RWPE2 (cell line): ENCODE data around the gene PDHA2.
A peak's percentile ranks its signal among the peaks of the same experiment; 100 is the strongest.

Experiments
- ATAC-seq: fragments of 200-7000 bp; cut with Tn5 transposase; 3 replicates; pipeline ENCODE4 v1.9.1; 2021; ENCODE audit warnings: low read depth
- DNase-seq: peaks from one replicate; pipeline ENCODE4 v3.0.0-alpha.2; 2020; ENCODE audit warnings: low spot score
- H3K27ac ChIP-seq: fragments of 450-650 bp; 2 replicates; pipeline ENCODE4 v1.5.1; 2017; ENCODE audit warnings: mild to moderate bottlenecking; ENCODE audit not compliant: poor library complexity, severe bottlenecking
- H3K27me3 ChIP-seq: fragments of 250-450 bp; sonication (Bioruptor Pico); 2 replicates; pipeline ENCODE4 v1.5.1; 2021; ENCODE audit warnings: mild to moderate bottlenecking, moderate library complexity; ENCODE audit not compliant: insufficient read depth, poor library complexity, severe bottlenecking
- H3K36me3 ChIP-seq: fragments of 250-450 bp; sonication (Bioruptor Pico); 2 replicates; pipeline ENCODE4 v1.5.1; 2020; ENCODE audit warnings: low read depth, mild to moderate bottlenecking, moderate library complexity
- H3K4me1 ChIP-seq: fragments of 250-450 bp; sonication (Bioruptor Pico); 2 replicates; pipeline ENCODE4 v1.5.1; 2021; ENCODE audit warnings: mild to moderate bottlenecking, moderate library complexity; ENCODE audit not compliant: insufficient read depth, poor library complexity, severe bottlenecking
- H3K4me3 ChIP-seq: fragments of 250-450 bp; sonication (Bioruptor Pico); 2 replicates; pipeline ENCODE4 v1.5.1; 2021; ENCODE audit warnings: mild to moderate bottlenecking, moderate library complexity; ENCODE audit not compliant: severe bottlenecking
- H3K9me3 ChIP-seq: fragments of 250-450 bp; sonication (Bioruptor Pico); 2 replicates; pipeline ENCODE4 v1.5.1; 2021; ENCODE audit warnings: mild to moderate bottlenecking, moderate library complexity; ENCODE audit not compliant: severe bottlenecking
- CTCF ChIP-seq: fragments of 450-650 bp; IDR thresholded peaks from one replicate; pipeline ENCODE4 v1.5.1; 2017; ENCODE audit warnings: mild to moderate bottlenecking, moderate library complexity; ENCODE audit not compliant: poor library complexity, severe bottlenecking

Gene PDHA2

DNA sequence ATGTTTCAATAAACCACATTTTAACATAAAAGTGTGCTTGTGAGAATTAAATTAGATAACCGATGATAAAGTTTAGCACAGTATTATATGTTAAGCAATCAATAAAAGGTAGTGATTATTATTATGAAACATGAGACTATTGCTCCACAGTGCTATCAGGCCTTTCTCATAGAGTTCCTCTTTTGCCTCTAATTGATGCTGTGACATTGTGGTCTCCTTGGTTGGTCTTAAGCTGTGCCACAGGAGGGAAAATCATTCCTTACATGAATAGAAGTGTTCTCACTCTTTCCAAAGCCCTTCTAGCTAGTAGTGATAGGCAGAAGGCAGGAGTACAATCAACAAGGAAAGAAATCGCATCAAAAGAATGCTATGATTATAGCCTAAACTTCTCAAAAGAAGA is 9.2 kb upstream of the PDHA2 start:
- no peak overlapping the region for H3K4me3 ChIP-seq
- TF ChIP-seq CTCF, result no peak
- H3K9me3 ChIP-seq, result no peaks in the 10 kb centered on the region
- no peaks in the 10 kb centered on the region for H3K4me1 ChIP-seq
- H3K27ac ChIP-seq, result no peak overlapping the region
- no peak for DNase-seq
- no peak for ATAC-seq
- no peaks in the 10 kb centered on the region for H3K36me3 ChIP-seq
- H3K27me3 ChIP-seq, result no peaks in the 10 kb centered on the region

DNA sequence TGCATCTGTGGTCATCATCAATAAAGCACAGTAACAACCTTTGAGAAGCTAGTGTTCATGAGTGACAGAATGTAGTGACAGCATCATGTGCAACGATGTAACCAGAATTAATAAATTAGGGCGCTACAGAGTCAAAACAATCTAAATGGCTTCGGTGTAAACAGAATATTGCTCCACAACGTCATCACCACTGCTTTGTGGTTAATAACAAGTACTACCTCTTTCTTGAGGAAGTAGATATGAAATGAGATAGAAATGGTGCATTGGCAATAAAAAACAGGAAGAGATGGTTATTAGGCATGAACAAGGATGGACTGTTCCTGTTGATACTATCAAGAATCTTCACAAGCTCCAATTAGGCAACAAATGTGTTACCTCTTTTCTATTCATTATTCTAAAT is 8.7 kb upstream of the PDHA2 start:
- no peak for TF ChIP-seq CTCF
- Histone ChIP-seq H3K36me3 (no peaks in the 10 kb centered on the region), H3K27me3 (no peaks in the 10 kb centered on the region), H3K4me3 (no peak overlapping the region), H3K9me3 (no peaks in the 10 kb centered on the region), H3K4me1 (no peaks in the 10 kb centered on the region), H3K27ac (no peak overlapping the region)
- ATAC-seq, result no peak
- no peak for DNase-seq

DNA sequence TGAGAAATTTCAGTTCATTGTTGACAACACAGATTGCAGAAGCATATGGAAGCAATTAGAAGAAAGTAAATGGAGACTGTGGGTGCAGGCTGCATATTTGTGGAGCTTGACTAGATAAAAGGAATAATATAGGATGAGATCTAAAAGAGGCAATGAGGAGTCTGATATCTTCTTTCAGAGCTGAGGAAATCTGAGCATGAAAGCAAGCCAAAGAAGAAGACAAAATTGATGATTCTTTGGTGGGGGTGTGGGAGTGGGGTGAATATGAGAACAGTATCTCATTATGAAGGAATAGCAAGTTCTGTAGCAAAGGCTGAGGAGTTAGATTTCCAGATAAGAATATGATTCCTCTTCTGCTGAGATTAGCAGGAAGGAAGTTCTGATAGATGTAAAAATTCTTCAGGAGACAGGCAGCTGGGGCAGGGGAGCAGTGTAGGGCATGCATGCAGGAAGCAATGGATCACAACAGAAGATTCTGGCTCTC is 6.1 kb upstream of the PDHA2 start:
- ATAC-seq, result no peak
- no peak for DNase-seq
- H3K27me3 ChIP-seq, result no peaks in the 10 kb centered on the region
- no peak overlapping the region for H3K4me3 ChIP-seq
- no peaks in the 10 kb centered on the region for H3K4me1 ChIP-seq
- no peaks in the 10 kb centered on the region for H3K36me3 ChIP-seq
- no peak overlapping the region for H3K27ac ChIP-seq
- TF ChIP-seq CTCF, result no peak
- H3K9me3 ChIP-seq, result no peaks in the 10 kb centered on the region

- H3K4me1 ChIP-seq, result no peaks in the 10 kb centered on the region
- DNase-seq (no peak), ATAC-seq (no peak)
- H3K4me3 ChIP-seq, result no peak overlapping the region
- no peaks in the 10 kb centered on the region for H3K36me3 ChIP-seq
- H3K27me3 ChIP-seq, result no peaks in the 10 kb centered on the region
- H3K27ac ChIP-seq, result no peak overlapping the region
- peak; percentile 48 for TF ChIP-seq CTCF
- no peaks in the 10 kb centered on the region for H3K9me3 ChIP-seq
These were observed 4.2 kb upstream of the PDHA2 start for GRCh38 chr4:95835672-95836071.

- H3K9me3 ChIP-seq, result no peaks in the 10 kb centered on the region
- H3K27ac ChIP-seq, result no peak overlapping the region
- no peak for ATAC-seq
- H3K36me3 ChIP-seq, result no peaks in the 10 kb centered on the region
- no peak for DNase-seq
- no peak for TF ChIP-seq CTCF
- H3K27me3 ChIP-seq, result no peaks in the 10 kb centered on the region
- no peaks in the 10 kb centered on the region for H3K4me1 ChIP-seq
- no peak overlapping the region for H3K4me3 ChIP-seq
These were observed 1.7 kb upstream of the PDHA2 start for GRCh38 chr4:95838192-95838591.
